GM12872 (cell line): ENCODE data around the gene UBQLN4.

Experiments used
- CTCF ChIP-seq: IDR thresholded peaks from 3 replicates; pipeline ENCODE4 v1.5.1; 2011; ENCODE audit warnings: low read depth, mild to moderate bottlenecking, low read length, moderate library complexity; ENCODE audit not compliant: insufficient read depth

The UBQLN4 gene

GRCh38 chr1:156086256-156086662, 32.7 kb upstream of the UBQLN4 start:
- no peak for TF ChIP-seq CTCF

GRCh38 chr1:156083800-156084790, 30.5 kb upstream of the UBQLN4 start:
- no peak for TF ChIP-seq CTCF

GRCh38 chr1:156082309-156083091, 28.9 kb upstream of the UBQLN4 start, which contains the start of gene MEX3A:
Gene MEX3A, minus strand, starts transcription at chr1:156082465. Its CDS starts 467 bp downstream, at chr1:156081998.
- no peak for TF ChIP-seq CTCF

- no peak for TF ChIP-seq CTCF
Observed at GRCh38 chr1:156081917-156082308, 28.3 kb upstream of the UBQLN4 start.

- TF ChIP-seq CTCF, result no peak
Observed at GRCh38 chr1:156081180-156081916, 27.8 kb upstream of the UBQLN4 start.

- no peak for TF ChIP-seq CTCF
Observed at GRCh38 chr1:156080863-156081179, 27.2 kb upstream of the UBQLN4 start.

GRCh38 chr1:156080241-156080862, 26.8 kb upstream of the UBQLN4 start:
- no peak for TF ChIP-seq CTCF
